ENCODE results near the gene SPAG6. TPM values are rescaled to one million over a fixed set of nuclear protein-coding genes. Genes with fewer than 3 reads are reported as not detected.

SPAG6 gene
- total RNA-seq, 2 donors from 2014 or later = not detected

DNA sequence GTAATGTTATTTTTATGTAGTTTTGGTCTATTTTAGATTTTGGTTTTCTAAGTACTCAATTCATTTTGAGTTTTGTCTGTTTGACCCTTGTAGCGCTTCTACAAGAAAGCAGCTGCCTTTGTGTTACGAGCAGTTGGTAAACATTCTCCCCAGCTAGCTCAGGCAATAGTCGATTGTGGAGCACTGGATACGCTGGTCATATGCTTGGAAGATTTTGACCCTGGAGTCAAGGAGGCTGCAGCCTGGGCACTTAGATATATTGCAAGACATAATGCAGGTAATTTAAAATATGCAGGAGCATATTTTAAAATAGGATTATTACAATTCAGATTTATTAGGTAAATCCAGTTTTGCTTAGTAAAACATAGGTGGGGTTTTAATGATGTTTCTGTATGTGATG, 23.1 kb downstream of the SPAG6 start:
- no peak for ATAC-seq (ENCODE audit: insufficient number of reproducible peaks, low FRiP score, low read depth)
- DNase-seq (ENCODE audit: low spot score) = no peak
- Histone ChIP-seq H3K36me3 (no peaks in the 10 kb centered on the region), H3K4me3 (no peak overlapping the region), H3K4me1 (ENCODE audit: control insufficient read depth in 1 of 2, low read depth in 2 of 2) (no peaks in the 10 kb centered on the region), H3K27ac (no peak overlapping the region), H3K27me3 (replicated peaks; ENCODE audit: insufficient read depth) (no peaks in the 10 kb centered on the region), H3K9me3 (no peaks in the 10 kb centered on the region)
- TF ChIP-seq, protein P1, sequence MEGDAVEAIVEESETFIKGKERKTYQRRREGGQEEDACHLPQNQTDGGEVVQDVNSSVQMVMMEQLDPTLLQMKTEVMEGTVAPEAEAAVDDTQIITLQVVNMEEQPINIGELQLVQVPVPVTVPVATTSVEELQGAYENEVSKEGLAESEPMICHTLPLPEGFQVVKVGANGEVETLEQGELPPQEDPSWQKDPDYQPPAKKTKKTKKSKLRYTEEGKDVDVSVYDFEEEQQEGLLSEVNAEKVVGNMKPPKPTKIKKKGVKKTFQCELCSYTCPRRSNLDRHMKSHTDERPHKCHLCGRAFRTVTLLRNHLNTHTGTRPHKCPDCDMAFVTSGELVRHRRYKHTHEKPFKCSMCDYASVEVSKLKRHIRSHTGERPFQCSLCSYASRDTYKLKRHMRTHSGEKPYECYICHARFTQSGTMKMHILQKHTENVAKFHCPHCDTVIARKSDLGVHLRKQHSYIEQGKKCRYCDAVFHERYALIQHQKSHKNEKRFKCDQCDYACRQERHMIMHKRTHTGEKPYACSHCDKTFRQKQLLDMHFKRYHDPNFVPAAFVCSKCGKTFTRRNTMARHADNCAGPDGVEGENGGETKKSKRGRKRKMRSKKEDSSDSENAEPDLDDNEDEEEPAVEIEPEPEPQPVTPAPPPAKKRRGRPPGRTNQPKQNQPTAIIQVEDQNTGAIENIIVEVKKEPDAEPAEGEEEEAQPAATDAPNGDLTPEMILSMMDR (IDR thresholded peaks at IDR 0.05) = no peak

DNA sequence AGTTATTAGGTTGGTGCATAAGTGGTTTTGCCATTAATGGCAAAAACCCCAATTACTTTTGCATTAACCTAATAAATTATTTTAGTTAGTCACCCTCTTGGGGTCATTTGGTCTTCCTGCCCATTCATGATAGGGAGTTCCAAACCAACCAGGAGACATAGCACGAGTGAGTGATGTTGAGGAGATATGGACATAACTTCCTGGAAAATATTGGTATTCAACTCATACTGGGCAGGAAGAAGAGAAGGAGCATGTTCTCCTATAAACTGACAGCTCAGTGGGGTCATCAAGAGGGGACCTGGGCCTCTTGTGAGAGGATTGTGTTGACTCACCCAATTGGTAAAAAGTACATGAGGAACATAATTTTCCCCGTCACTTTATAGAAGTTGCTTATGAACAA, 23.7 kb downstream of the SPAG6 start:
- H3K36me3 ChIP-seq = no peaks in the 10 kb centered on the region
- no peaks in the 10 kb centered on the region for H3K9me3 ChIP-seq
- DNase-seq (ENCODE audit: low spot score) (no peak), ATAC-seq (ENCODE audit: insufficient number of reproducible peaks, low FRiP score, low read depth) (no peak)
- TF ChIP-seq, protein P1 (IDR thresholded peaks at IDR 0.05) = no peak
- no peaks in the 10 kb centered on the region for H3K27me3 ChIP-seq (replicated peaks; ENCODE audit: insufficient read depth)
- no peak overlapping the region for H3K27ac ChIP-seq
- H3K4me1 ChIP-seq (ENCODE audit: control insufficient read depth in 1 of 2, low read depth in 2 of 2) = no peaks in the 10 kb centered on the region
- H3K4me3 ChIP-seq = no peak overlapping the region

DNA sequence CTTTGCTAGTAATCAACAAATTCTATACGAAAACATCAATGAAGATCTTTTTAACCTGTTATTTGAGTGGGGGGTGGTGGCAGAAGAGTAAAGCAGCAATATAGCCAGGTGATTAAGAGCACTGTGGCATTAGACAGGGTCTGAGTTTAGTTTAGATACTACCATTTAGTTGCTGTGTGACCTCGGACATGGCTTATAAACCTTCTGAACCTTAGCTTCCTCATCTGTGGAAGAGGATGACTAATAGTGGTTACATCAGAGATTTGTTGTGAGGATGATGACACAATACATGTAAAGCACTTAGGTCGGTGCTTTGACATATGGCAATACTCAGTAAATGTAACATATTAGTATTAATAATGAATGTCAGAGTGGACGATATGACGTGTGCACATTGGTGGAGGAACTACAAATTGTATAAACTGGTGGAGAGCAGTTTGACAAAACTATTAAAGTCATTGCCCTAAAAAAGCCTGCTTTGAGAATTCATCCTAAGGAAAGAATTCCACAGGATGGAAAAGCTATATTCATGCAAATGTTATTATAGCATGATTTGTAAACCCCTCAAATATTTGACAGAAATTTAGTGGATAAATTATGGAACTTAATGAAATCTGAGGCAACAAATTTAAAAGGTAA, 24.3 kb downstream of the SPAG6 start:
- Histone ChIP-seq H3K36me3 (no peaks in the 10 kb centered on the region), H3K9me3 (no peaks in the 10 kb centered on the region), H3K4me3 (no peak overlapping the region), H3K27ac (no peak overlapping the region), H3K4me1 (ENCODE audit: control insufficient read depth in 1 of 2, low read depth in 2 of 2) (no peaks in the 10 kb centered on the region), H3K27me3 (replicated peaks; ENCODE audit: insufficient read depth) (no peaks in the 10 kb centered on the region)
- TF ChIP-seq, protein P1 (IDR thresholded peaks at IDR 0.05) = no peak
- no peak for ATAC-seq (ENCODE audit: insufficient number of reproducible peaks, low FRiP score, low read depth)
- no peak for DNase-seq (ENCODE audit: low spot score)

DNA sequence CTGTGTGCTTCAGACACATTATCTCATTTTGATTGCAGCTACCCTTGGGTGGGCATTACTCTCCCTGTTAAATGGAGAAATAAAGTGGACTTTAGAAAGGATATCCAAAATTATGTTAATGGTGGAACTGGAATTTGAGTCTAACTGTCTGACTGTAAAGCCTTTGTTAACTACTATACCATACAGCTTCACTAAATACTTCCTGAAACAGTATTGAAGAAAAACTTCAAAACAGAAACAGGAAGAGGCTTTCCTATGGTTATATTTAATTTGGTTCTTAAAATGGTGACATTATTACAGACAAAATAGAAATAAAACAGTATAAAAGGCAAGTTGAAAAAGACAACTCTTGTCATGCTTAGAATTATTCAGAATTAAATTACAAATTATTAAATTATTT, 25.0 kb downstream of the SPAG6 start:
- H3K27ac ChIP-seq = no peak overlapping the region
- no peak for DNase-seq (ENCODE audit: low spot score)
- H3K4me3 ChIP-seq = no peak overlapping the region
- ATAC-seq (ENCODE audit: insufficient number of reproducible peaks, low FRiP score, low read depth) = no peak
- no peaks in the 10 kb centered on the region for H3K27me3 ChIP-seq (replicated peaks; ENCODE audit: insufficient read depth)
- no peaks in the 10 kb centered on the region for H3K9me3 ChIP-seq
- H3K36me3 ChIP-seq = no peaks in the 10 kb centered on the region
- no peaks in the 10 kb centered on the region for H3K4me1 ChIP-seq (ENCODE audit: control insufficient read depth in 1 of 2, low read depth in 2 of 2)
- TF ChIP-seq, protein P1 (IDR thresholded peaks at IDR 0.05) = no peak

DNA sequence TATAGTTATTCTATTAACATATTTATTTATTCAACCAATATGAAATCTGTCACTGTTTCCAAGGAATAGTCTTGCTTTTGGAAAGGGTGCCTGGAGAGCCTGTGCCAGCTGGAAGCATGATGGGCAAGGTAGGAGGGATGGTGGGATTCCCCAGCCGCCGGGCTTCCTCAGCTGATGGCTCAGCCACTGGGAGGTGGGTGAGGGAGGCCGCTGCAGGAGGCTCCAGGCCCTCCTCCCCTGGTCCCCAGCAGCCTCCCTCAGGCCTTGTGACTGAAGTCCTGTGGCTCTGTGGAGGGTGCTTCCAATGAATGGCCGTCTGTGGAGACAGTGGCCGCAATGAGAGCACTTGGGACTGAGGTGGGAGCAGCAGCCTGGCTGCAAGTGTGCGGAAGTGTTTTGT, 27.0 kb downstream of the SPAG6 start:
- no peaks in the 10 kb centered on the region for H3K27me3 ChIP-seq (replicated peaks; ENCODE audit: insufficient read depth)
- no peak overlapping the region for H3K27ac ChIP-seq
- TF ChIP-seq, protein P1 (IDR thresholded peaks at IDR 0.05) = no peak
- no peak for DNase-seq (ENCODE audit: low spot score)
- no peak overlapping the region for H3K4me3 ChIP-seq
- no peaks in the 10 kb centered on the region for H3K36me3 ChIP-seq
- H3K9me3 ChIP-seq = no peaks in the 10 kb centered on the region
- ATAC-seq (ENCODE audit: insufficient number of reproducible peaks, low FRiP score, low read depth) = no peak
- no peaks in the 10 kb centered on the region for H3K4me1 ChIP-seq (ENCODE audit: control insufficient read depth in 1 of 2, low read depth in 2 of 2)
